Mucosa of descending colon (tissue), 3 donors: ENCODE data around the gene FAP. TPM values are rescaled to one million over a fixed set of nuclear protein-coding genes. Genes with fewer than 3 reads are reported as not detected.

Source experiments
- ATAC-seq: fragments of 200-7000 bp; cut with Tn5 transposase; one replicate; pipeline ENCODE4 v1.9.1; 2020; ENCODE audit warnings: mild to moderate bottlenecking, moderate library complexity
- DNase-seq, 3 donors: peaks; one replicate each; pipeline ENCODE4 v3.0.0-alpha.2; 2020
- H3K36me3 ChIP-seq: fragments of 200-600 bp; one replicate; pipeline ENCODE4 v1.8.0; 2021; ENCODE audit warnings: low read depth, mild to moderate bottlenecking
- H3K4me1 ChIP-seq: fragments of 200-600 bp; one replicate; pipeline ENCODE4 v1.8.0; 2021; ENCODE audit warnings: low read depth, mild to moderate bottlenecking
- H3K4me3 ChIP-seq: fragments of 200-600 bp; one replicate; pipeline ENCODE4 v1.8.0; 2021; ENCODE audit warnings: mild to moderate bottlenecking
- H3K9me3 ChIP-seq: fragments of 200-600 bp; one replicate; pipeline ENCODE4 v1.8.0; 2021; ENCODE audit warnings: mild to moderate bottlenecking
- CTCF ChIP-seq: fragments of 200-600 bp; IDR thresholded peaks from one replicate; pipeline ENCODE4 v1.8.0; 2022; ENCODE audit warnings: antibody characterized with exemption, mild to moderate bottlenecking
- intact Hi-C, 2 donors: fragments of 100-400 bp; cut with DNase I in 1 of 2; cut with micrococcal nuclease in 1 of 2; formaldehyde crosslinking; loops; one replicate each; pipeline versions ENCODE4 v1.11.0 to v1.11.1; 2022; cut with DNase I, micrococcal nuclease
- total RNA-seq, 3 donors: library from RNA; stranded (reverse); fragmentation: NEBNext Ultra II Directional in 2 of 3; extraction: Animal tissue kit (Norgen Biotek cat#: 25700) in 2 of 3; gene quantifications; one replicate each; pipeline versions ENCODE4 v1.2.1 to v1.2.4, GENCODE V29; 2021 to 2023
- donor health status: DM: no; HTN: no; CAD: no; lungs with moderate emphysema.
- donor health status: DM: no; HTN: no; CAD: no.
- donor health status: DM: no; HTN: yes; CAD: no.

Gene FAP
- total RNA-seq, 3 donors from 2014 or later = 0.20 to 4.0 (median 1.3) TPM

- DNase-seq = no peak
- Histone ChIP-seq H3K4me3 (no peak overlapping the region), H3K9me3 (no peaks in the 10 kb centered on the region), H3K36me3 (no peaks in the 10 kb centered on the region), H3K4me1 (no peaks in the 10 kb centered on the region)
- TF ChIP-seq CTCF = no peak
- intact Hi-C loops = loop anchor here in 1 of 2 donors (5.0 kb wide), 1 partner anchor 147 kb away; no protein-coding TSS in a partner anchor
- ATAC-seq = no peak
Observed at GRCh38 chr2:162149940-162150339, 93.3 kb downstream of the FAP start.

- Histone ChIP-seq H3K36me3 (no peaks in the 10 kb centered on the region), H3K4me1 (no peaks in the 10 kb centered on the region), H3K9me3 (no peaks in the 10 kb centered on the region), H3K4me3 (no peak overlapping the region)
- no peak for TF ChIP-seq CTCF
- ATAC-seq (no peak), DNase-seq (no peak)
- intact Hi-C loops = no loop called here
Observed at GRCh38 chr2:162149466-162149865, 93.8 kb downstream of the FAP start.

GRCh38 chr2:162148956-162149355 lies 94.3 kb downstream of the FAP start:
- ATAC-seq (no peak), DNase-seq (no peak)
- H3K36me3 ChIP-seq = no peaks in the 10 kb centered on the region
- intact Hi-C loops = no loop called here
- H3K4me3 ChIP-seq = no peak overlapping the region
- H3K4me1 ChIP-seq = no peaks in the 10 kb centered on the region
- no peak for TF ChIP-seq CTCF
- H3K9me3 ChIP-seq = no peaks in the 10 kb centered on the region

- no peak for TF ChIP-seq CTCF
- no peaks in the 10 kb centered on the region for H3K4me1 ChIP-seq
- H3K9me3 ChIP-seq = no peaks in the 10 kb centered on the region
- DNase-seq (no peak), ATAC-seq (no peak)
- no peak overlapping the region for H3K4me3 ChIP-seq
- intact Hi-C loops = no loop called here
- H3K36me3 ChIP-seq = no peaks in the 10 kb centered on the region
Observed at GRCh38 chr2:162143969-162144368, 99.3 kb downstream of the FAP start.

- H3K36me3 ChIP-seq = no peaks in the 10 kb centered on the region
- no peak overlapping the region for H3K4me3 ChIP-seq
- H3K4me1 ChIP-seq = no peaks in the 10 kb centered on the region
- no peak for TF ChIP-seq CTCF
- no peaks in the 10 kb centered on the region for H3K9me3 ChIP-seq
- no peak for ATAC-seq
- intact Hi-C loops = no loop called here
- DNase-seq = no peak
Observed at GRCh38 chr2:162138310-162138709, 104.9 kb downstream of the FAP start.

GRCh38 chr2:162127422-162127821 lies 115.8 kb downstream of the FAP start:
- no peaks in the 10 kb centered on the region for H3K9me3 ChIP-seq
- H3K36me3 ChIP-seq = no peaks in the 10 kb centered on the region
- no peaks in the 10 kb centered on the region for H3K4me1 ChIP-seq
- intact Hi-C loops = loop anchor here in 1 of 2 donors (10.0 kb wide), 1 partner anchor 543 kb away; no protein-coding TSS in a partner anchor
- DNase-seq (no peak), ATAC-seq (no peak)
- H3K4me3 ChIP-seq = no peak overlapping the region
- no peak for TF ChIP-seq CTCF
